GM18508 (cell line): ENCODE data around the gene CGN.

ENCODE experiments used
- ATAC-seq: cut with Tn5 transposase; IDR thresholded peaks from one replicate; pipeline ENCODE4 v1.9.1; 2021; ENCODE audit warnings: moderate number of reproducible peaks; ENCODE audit not compliant: insufficient read depth, unreplicated experiment

Gene CGN, protein sequence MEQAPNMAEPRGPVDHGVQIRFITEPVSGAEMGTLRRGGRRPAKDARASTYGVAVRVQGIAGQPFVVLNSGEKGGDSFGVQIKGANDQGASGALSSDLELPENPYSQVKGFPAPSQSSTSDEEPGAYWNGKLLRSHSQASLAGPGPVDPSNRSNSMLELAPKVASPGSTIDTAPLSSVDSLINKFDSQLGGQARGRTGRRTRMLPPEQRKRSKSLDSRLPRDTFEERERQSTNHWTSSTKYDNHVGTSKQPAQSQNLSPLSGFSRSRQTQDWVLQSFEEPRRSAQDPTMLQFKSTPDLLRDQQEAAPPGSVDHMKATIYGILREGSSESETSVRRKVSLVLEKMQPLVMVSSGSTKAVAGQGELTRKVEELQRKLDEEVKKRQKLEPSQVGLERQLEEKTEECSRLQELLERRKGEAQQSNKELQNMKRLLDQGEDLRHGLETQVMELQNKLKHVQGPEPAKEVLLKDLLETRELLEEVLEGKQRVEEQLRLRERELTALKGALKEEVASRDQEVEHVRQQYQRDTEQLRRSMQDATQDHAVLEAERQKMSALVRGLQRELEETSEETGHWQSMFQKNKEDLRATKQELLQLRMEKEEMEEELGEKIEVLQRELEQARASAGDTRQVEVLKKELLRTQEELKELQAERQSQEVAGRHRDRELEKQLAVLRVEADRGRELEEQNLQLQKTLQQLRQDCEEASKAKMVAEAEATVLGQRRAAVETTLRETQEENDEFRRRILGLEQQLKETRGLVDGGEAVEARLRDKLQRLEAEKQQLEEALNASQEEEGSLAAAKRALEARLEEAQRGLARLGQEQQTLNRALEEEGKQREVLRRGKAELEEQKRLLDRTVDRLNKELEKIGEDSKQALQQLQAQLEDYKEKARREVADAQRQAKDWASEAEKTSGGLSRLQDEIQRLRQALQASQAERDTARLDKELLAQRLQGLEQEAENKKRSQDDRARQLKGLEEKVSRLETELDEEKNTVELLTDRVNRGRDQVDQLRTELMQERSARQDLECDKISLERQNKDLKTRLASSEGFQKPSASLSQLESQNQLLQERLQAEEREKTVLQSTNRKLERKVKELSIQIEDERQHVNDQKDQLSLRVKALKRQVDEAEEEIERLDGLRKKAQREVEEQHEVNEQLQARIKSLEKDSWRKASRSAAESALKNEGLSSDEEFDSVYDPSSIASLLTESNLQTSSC

DNA sequence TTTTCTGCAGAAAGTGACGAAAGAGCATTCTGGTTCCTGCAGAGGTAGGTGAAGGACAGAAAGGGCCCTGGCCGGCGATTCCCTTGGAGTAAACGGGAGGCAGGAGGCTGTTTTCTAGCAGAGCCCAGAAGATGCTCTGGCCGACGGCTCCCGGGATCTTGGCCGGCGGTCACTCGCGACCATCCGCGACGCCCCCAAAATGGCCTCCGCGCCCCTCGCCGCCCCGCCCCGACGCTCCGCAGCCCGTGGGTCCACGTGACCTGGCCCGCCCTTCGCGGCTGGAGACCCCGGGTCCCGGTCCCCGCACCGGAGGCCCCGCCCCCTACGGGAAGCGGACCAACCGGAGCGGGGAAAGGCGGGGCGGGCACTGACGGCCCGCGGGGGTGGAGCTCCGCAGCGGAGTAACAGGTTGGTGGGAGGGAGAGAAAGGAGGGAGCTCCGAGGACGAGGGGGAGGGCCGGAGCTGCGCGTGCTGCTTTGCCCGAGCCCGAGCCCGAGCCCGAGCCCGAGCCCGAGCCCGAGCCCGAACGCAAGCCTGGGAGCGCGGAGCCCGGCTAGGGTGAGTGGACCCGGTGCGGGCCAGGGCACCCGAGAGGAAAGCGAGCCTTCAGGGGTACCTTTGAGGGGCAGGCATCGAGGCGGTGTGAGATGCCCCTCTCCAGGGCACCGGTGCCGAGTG is at the start of gene CGN:
Gene CGN (plus strand): TSS at position 431 of the 679 bp plus-strand sequence. CDS start 7,133 bp downstream, outside the sequence.
- ATAC-seq: no peak

DNA sequence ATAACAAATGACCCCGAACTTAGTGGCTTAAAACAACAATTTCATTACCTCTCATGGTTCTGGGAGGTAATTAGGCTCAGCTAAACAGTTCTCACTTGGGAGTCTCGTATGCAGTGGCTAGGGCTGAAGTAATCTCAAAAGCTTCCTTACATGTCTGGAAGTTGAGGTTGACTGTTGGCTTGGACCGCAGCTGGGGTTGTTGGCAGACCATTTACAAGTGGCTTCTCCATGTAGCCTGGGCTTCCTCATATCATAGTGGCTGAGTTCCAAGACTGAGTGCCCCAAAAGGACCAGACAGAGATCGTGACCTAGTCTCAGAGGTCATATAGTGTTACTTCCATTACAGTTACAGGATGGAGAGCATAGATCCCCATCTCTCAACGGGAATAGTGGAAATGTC is 49.5 kb upstream of the CGN start:
- no peak for ATAC-seq

DNA sequence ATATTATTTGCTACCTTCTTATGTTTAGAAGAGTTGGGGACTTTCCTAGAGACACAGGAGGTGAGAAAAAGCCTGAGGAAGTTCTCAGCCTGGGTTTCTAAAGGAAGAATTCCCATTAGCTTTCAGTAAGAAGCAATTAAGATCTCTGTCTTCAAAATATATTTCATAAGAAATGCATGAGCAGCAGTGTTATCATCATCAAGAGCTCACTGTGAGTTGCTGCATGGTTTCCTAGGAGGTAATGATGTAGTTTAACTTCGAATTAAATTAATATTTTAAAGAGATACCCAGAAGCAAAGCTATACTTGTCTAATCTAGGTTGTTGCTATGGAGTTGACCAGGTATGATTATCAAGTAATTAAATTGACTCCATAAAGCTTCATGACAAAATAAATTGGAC is 46.2 kb upstream of the CGN start:
- ATAC-seq: no peak

DNA sequence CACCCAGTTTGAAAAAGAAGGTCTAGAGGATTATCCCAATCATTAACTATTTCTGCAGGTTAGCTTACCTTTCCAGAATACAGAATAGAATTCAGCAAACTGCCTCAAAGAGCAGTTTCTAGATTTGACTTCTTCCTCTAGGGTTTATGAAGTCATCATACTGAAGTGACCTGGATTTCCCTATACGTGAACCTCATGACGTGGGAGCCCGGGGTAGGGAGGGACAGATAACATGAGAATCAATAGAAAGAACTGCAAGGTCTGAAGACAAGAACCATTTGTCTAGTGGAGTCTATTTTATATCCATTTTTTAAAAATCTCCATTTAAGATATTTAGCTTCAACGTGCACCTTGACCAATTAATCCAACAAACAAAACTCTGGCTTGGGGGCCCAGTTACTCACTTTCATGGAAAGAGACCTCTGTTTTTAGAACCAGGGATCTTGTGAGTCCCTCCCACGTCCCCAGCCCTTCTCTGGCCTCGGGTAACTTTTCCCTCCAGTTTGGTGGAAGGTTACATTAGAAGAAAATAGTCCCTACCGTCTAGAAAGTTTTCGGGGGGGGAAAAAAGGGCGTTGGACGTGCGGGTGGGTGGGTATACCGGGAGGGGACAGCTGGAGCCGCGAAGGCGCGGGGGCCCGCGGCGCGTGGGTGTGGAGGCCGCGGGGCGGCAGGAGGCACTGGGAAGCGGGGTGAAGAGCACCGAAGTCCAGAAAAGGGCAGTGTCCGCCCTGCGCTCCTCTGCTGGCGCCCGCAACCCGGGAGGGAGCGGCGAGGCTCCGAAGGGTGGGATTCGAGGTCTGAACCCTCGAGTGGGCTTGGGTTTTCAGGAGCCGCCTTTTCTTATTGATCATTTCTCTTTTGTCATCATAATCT is 38.1 kb upstream of the CGN start:
- ATAC-seq: no peak

DNA sequence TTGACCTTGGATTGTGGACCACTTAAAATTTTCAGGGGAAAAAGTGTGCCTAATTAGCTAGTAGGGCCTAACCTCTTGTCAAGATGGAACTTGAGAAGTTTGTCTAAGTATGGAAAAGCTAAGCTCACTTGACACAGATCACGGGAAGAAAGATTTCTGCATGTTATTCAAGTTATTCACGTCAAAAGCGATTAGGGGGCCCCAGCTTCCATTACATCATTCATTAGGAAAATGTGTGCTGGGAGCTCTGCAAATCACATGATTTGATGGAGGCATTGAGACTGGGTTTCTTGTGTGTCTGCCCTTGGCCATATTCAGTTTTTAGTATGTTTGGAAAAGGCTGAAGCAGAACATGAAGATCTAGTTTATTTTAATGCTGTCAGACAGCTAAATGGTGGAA is 36.4 kb upstream of the CGN start:
- no peak for ATAC-seq

DNA sequence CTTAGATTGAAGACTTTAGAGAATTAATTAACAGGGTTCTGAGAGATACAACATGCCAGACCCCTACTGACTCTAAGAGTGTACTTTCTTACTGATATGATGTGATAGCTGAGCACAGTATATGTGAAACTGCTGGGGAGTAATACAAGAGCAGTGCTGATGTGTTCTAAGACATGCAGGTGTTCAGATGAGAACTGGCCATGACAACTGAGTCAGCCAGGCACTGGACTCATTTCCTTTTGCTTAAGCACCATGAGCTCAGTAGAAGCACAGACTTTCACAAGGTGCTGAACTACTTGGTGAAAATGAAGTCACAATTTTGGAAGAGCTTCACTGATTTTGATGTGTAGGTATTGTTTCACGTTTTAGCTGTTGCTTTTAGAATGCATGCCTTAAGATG is 36.0 kb upstream of the CGN start:
- peak; percentile 55 for ATAC-seq

DNA sequence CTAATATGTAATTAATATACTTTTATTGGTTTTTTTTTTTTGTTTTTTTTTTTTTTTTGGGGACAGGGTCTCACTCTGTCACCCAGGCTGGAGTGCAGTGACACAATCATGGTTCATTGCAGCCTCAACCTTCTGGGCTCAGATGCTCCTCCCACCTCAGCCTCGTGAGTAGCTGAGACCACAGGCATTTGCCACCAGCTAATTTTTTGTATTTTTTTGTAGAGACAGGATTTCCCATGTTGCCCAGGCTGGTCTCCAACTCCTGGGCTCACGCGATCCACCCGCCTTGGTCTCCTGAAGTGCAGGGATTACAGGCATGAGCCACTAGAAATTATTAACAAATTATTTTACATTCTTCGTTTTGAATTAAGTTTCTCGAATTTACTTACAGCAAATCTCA is 35.1 kb upstream of the CGN start:
- no peak for ATAC-seq

DNA sequence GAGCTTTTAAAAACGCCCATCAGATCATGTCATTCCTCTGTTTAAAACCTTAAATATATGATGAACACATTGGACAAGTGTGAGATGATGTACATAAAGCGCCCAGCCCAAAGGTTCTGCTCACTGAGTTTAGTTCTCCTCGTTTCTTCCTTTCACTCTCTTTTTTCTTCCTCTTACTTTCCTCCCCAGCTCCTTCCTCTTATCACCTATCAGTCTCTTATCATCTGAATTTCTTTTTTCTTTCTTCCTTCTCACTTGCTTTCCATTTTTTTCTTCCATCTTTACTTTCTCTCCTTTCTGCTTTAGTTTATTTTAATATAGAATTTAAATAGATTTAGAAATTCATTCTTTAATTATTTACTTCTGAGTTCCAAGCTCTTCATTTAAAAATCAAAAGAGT is 34.1 kb upstream of the CGN start:
- no peak for ATAC-seq

DNA sequence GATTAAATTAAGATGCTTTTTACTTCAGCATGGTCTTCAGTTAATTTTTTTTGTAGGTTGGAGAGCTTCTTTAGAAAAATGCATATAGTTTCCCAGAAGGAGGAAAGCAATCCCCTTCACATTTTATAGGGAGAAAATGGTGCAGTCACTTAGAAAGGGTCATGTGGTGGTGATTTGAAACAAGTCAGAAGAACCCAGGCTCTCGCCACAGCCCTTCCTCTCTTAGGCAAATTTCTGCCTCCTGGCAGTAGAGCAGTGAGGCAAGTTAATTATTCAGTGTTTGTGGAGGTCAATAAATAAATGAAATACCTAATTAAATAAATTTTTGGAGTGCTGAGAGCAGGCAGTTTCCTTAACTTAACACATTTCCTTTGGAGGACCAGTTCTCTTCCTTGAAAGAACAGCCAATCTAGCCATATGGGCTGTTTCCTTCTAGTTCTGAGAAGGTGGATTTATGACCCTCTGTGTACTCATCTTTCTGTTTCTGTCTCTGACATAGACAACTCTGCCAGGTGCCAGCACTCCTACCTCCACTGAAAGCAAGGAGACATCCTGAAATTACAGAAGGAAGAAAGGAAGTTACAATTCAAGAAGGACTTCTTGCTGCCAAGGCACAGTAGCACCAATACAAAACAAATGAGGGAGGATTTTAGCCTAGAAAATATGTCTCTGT is 32.9 kb upstream of the CGN start:
- ATAC-seq: no peak

DNA sequence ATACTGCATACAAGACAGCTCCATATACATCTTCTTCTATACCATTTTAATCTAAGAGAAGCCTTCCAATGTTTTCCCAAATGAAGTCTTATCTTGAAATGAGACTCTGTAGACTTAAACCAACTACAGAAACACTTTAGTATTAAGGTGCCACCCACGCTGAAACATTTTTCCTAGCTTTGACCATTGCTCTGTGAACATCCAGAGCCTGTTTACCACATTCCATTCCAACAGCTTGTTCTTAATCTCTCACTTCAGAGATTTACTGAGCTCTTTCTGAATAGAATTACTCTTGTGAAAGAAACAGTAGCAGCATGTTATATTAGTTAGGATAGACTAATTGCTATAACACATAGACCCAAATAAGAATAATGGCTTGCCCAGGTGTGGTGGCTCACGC is 32.3 kb upstream of the CGN start:
- ATAC-seq: no peak

DNA sequence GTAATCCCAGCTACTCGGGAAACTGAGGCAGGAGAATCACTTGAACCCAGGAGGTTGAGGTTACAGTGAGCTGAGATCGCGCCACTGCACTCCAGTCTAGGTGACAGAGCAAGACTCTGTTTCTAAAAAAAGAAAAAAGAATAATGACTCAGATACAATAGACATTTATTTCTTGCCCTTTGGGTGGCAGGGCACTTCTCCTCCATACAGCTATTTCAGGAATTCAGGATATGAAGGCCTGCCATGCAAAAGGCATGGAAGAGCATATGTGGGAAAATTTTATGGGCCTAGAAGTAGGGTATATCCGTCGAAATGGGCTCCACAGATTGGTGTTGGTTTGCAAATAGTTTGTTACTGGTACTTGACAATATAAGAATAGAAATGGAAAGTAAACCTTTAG is 31.7 kb upstream of the CGN start:
- ATAC-seq: no peak

DNA sequence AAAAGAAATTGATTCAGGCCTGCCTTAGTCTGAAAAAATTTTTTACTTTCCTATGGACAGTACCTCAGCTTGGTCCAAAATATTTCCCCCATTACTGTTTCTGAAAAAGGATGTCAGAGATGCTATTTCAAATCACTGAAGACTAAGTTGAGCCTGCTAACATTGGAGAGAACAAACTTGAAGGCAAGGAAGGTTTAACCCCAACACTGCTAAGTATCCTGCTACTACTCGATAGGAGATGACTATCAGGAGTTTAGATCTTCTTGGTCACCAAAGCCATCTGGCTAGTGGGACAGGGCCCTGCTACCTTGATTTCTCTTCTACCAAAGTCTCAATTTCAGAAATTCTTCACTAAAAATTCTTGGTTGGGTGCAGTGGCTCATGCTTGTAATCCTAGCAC is 29.2 kb upstream of the CGN start:
- ATAC-seq: no peak

DNA sequence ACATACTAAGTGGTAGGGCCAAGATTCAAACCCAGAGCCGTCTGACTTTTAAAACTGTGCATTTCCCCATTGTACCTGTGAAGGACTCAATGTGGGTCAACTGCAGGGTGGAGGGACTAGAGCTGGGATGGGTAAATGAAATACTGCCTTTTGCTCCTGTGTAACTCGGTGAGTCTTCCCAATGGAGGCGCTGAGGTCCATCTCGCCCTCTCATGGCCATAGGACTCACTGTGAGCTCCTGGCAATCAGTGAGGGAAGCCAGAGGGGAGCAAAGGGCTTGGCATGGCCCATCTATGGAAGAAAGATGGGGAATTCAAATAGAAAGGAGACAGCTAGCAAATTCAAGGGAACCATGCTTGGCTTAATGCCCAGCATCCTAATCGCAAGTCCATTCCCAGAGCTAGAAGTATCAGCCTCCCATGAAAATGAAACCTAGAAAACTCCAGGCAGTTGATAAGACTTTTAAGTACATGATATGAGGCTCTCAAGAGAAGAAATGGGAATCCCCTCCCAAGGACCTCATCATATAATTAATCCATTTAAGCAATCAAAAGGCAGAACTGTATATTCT is 25.4 kb upstream of the CGN start:
- no peak for ATAC-seq

DNA sequence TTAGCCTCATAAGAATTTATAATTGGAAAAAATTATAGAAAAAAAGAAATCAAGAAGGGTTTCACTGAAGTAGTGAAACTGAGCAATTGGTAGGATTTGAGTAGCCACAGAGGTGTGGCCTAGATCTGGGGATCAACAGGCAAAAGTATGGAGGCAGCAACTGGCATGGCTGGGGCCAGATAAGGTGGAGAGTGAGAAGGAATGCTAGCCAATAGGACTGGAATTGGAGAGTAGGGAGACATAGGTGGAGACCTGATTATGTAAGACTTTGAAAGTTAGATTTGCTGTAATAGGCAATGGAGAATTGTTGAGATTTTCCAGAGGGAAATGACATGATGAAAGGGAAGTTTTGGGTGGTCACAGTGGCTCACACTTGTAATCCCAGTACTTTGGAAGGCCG is 24.6 kb upstream of the CGN start:
- no peak for ATAC-seq

DNA sequence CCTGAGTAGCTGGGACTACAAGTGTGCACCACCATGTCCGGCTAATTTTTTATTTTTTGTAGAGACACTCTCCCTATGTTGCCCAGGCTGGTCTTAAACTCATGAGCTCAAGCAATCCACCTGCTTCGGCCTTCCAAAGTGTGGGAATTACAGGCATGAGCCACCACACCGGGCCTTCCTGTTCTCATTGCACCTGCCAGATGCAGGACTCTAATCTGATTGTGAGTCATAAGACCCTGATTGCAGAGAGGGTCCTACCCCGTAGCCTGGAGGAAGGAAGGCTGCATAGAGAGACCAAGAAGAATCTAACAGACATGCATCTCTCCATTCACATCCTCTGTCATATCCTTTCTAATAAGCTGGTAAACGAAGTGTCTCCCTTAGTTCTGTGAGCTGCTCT is 19.5 kb upstream of the CGN start:
- ATAC-seq: no peak

DNA sequence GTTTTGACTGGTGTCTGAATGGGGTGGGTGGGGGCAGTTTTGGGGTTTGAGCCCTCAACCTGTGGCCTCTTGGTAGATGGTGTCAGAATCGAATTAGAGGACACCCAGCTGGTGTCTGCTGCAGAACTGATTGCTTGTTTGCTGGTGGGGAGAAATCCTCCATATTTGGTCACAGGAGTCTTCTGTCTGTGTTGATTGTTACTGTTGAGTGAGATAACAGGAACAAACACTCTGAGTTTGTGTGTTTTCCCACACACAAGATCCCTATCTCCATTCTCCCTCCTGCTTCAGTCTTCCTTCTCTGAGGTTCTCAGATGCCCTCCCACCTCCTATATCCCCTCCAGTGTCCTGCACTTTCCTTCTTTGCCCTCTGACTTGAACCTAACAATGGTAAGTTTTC is 19.1 kb upstream of the CGN start:
- no peak for ATAC-seq

DNA sequence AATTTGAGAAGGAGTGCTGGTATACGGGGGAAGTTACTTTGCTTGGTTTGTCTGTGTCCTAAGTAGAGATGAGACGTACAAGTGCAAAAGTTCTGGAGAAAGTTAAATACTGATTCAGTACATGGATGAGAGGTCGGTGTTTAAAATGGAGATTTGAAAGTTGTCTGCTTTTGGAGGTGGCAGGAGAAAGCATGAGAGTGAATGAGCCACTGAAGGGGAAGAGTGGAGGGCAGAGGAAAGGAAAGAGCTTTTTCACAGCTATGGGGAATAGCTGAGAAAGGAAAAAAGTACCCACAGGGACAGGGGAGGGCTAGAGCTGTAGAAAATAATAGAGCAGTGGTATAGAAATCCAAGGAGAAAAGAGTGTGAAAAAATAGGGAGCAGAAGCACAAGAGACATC is 18.1 kb upstream of the CGN start:
- no peak for ATAC-seq

DNA sequence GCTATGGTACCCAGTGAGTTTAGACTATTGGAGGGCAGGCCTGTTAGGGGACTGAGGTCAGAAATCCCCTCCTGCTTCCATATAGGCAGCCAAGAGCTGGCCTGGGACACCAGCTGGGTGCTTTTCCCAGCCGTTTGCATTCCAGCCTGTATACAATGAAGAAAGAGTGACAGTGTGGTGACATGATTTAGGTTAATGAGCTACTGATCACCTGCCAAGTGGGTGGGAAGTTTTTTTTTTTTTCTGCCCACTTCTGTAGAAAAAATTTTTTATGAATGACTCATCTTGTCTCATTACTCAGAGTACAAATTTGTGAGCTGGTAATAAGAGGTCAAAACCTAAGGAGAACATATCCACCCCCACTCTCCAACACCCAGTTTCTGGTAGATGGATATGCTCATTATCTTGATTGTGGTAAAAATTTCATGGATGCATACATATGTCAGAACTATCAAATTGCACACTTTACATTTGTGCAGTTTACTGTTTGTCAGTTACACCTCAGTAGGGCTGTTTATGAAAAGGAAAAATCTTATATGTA is 16.4 kb upstream of the CGN start:
- no peak for ATAC-seq
